ENCODE results near the gene MLPH. TPM values are rescaled to one million over a fixed set of nuclear protein-coding genes. Genes with fewer than 3 reads are reported as not detected.

MLPH gene
- polyA plus RNA-seq, 1 of the 3 experiments (the other 2 are of a cell fraction): 93.6 TPM

GRCh38 chr2:237552908-237553307 lies 65.9 kb downstream of the MLPH start:
- Histone ChIP-seq H3K9me3 (peaks cover 14% of the 10 kb centered on the region), H3K9ac (no peak overlapping the region), H3K27me3 (ENCODE audit: insufficient read depth) (no peaks in the 10 kb centered on the region), H3K4me2 (no peak overlapping the region), H3K27ac (ENCODE audit: low read depth in 2 of 2, low read length in 1 of 2) (no peak overlapping the region), H3K79me2 (ENCODE audit: insufficient read depth) (no peaks in the 10 kb centered on the region), H3K36me3 (replicated peaks in 1 of 2; ENCODE audit: control insufficient read depth in 1 of 2, insufficient read depth in 2 of 2, low read length in 1 of 2) (peaks cover 10 to 92% of the 10 kb centered on the region in 2 experiments), H3K9me2 (no peaks in the 10 kb centered on the region), H3F3A (replicated peaks; ENCODE audit: insufficient read depth) (peaks cover 45% of the 10 kb centered on the region), H3K4me1 (ENCODE audit: control insufficient read depth in 1 of 2, insufficient read depth in 2 of 2, low read depth in 1 of 2, low read length in 1 of 2) (peaks cover 0 to 4% of the 10 kb centered on the region in 2 experiments; a peak in 1 of 4 replicates), H4K20me1 (ENCODE audit: insufficient read depth) (no peaks in the 10 kb centered on the region), H3K4me3 (ENCODE audit: low read depth in 2 of 2, low read length in 1 of 2) (no peak overlapping the region), H2AFZ (ENCODE audit: low read depth) (no peak overlapping the region)
- CTCF ChIA-PET: no interaction called here
- POLR2A ChIA-PET: no interaction called here
- no peak for DNase-seq
- WGBS (ENCODE audit: low lambda C conversion rate): 93% methylated on average over 6 of the region's 6 CpGs
- TF ChIP-seq MXI1 (IDR thresholded peaks at IDR 0.05; ENCODE audit: low read depth, low read length) (no peak), CHD2 (IDR thresholded peaks at IDR 0.05; ENCODE audit: low read length, partially characterized antibody) (no peak), TCF12 (IDR thresholded peaks at IDR 0.05) (no peak)

GRCh38 chr2:237553948-237554347 lies 66.9 kb downstream of the MLPH start:
- WGBS (ENCODE audit: low lambda C conversion rate): 73% methylated on average over 7 of the region's 7 CpGs
- no peaks in the 10 kb centered on the region for H3K79me2 ChIP-seq (ENCODE audit: insufficient read depth)
- no peak for TF ChIP-seq RAD21 (IDR thresholded peaks at IDR 0.05; ENCODE audit: low read length)
- TF ChIP-seq CTCF (IDR thresholded peaks at IDR 0.05): no peak
- TF ChIP-seq GABPA (IDR thresholded peaks at IDR 0.05; ENCODE audit: low read depth): no peak
- no peak for TF ChIP-seq SMC3 (IDR thresholded peaks at IDR 0.05; ENCODE audit: low read depth, low read length)
- TF ChIP-seq CHD2 (IDR thresholded peaks at IDR 0.05; ENCODE audit: low read length, partially characterized antibody): no peak
- TF ChIP-seq ELF1 (IDR thresholded peaks at IDR 0.05): no peak
- no peak for TF ChIP-seq EZH2phosphoT487 (IDR thresholded peaks at IDR 0.05; ENCODE audit: borderline replicate concordance, low read depth)
- no peak for TF ChIP-seq FOXM1 (IDR thresholded peaks at IDR 0.05; ENCODE audit: low read depth)
- no peak for TF ChIP-seq MAX (IDR thresholded peaks at IDR 0.05; ENCODE audit: low read depth)
- TF ChIP-seq PBX3 (IDR thresholded peaks at IDR 0.05): no peak
- TF ChIP-seq TCF12 (IDR thresholded peaks at IDR 0.05): no peak
- TF ChIP-seq NFIC (IDR thresholded peaks at IDR 0.05; ENCODE audit: borderline replicate concordance): no peak
- no peak for TF ChIP-seq FOXJ3 (CRISPR knock-in tag; IDR thresholded peaks at IDR 0.05)
- TF ChIP-seq MXI1 (IDR thresholded peaks at IDR 0.05; ENCODE audit: low read depth, low read length): no peak
- no peak for TF ChIP-seq IRF3 (IDR thresholded peaks at IDR 0.05; ENCODE audit: low read depth, low read length)
- TF ChIP-seq POLR2AphosphoS5 (IDR thresholded peaks at IDR 0.05; ENCODE audit: low read depth, low read length): no peak
- no peak for TF ChIP-seq YY1 (IDR thresholded peaks at IDR 0.05; ENCODE audit: low read depth)
- no peak for TF ChIP-seq ZBTB33 (IDR thresholded peaks at IDR 0.05; ENCODE audit: borderline replicate concordance, low read depth)
- no peak overlapping the region for H3K27ac ChIP-seq (ENCODE audit: low read depth in 2 of 2, low read length in 1 of 2)
- peaks cover 44% of the 10 kb centered on the region for H3F3A ChIP-seq (replicated peaks; ENCODE audit: insufficient read depth)
- no peak overlapping the region for H3K4me2 ChIP-seq
- POLR2A ChIA-PET: no interaction called here
- H3K9ac ChIP-seq: no peak overlapping the region
- H3K4me3 ChIP-seq (ENCODE audit: low read depth in 2 of 2, low read length in 1 of 2): no peak overlapping the region
- H2AFZ ChIP-seq (ENCODE audit: low read depth): no peak overlapping the region
- H3K9me3 ChIP-seq: peaks cover 14% of the 10 kb centered on the region
- H3K27me3 ChIP-seq (ENCODE audit: insufficient read depth): no peaks in the 10 kb centered on the region
- peaks cover 10 to 83% of the 10 kb centered on the region in 2 experiments for H3K36me3 ChIP-seq (replicated peaks in 1 of 2; ENCODE audit: control insufficient read depth in 1 of 2, insufficient read depth in 2 of 2, low read length in 1 of 2)
- CTCF ChIA-PET: interaction anchor here (1.3 to 2.8 kb wide), 4 partner anchors 18 to 432 kb away, joined by 3 to 16 read pairs (median 8); no protein-coding TSS in a partner anchor
- peaks cover 0 to 3% of the 10 kb centered on the region in 2 experiments; a peak in 1 of 4 replicates for H3K4me1 ChIP-seq (ENCODE audit: control insufficient read depth in 1 of 2, insufficient read depth in 2 of 2, low read depth in 1 of 2, low read length in 1 of 2)
- H4K20me1 ChIP-seq (ENCODE audit: insufficient read depth): no peaks in the 10 kb centered on the region
- H3K9me2 ChIP-seq: no peaks in the 10 kb centered on the region
- no peak for DNase-seq
